ENCODE measurements around the gene POLR3A. TPM values are rescaled to one million over a fixed set of nuclear protein-coding genes. Genes with fewer than 3 reads are reported as not detected.
A peak's percentile ranks its signal among the peaks of the same experiment; 100 is the strongest.

Gene POLR3A
- total RNA-seq, 1 donor from 2014 or later: 18.8 TPM

DNA sequence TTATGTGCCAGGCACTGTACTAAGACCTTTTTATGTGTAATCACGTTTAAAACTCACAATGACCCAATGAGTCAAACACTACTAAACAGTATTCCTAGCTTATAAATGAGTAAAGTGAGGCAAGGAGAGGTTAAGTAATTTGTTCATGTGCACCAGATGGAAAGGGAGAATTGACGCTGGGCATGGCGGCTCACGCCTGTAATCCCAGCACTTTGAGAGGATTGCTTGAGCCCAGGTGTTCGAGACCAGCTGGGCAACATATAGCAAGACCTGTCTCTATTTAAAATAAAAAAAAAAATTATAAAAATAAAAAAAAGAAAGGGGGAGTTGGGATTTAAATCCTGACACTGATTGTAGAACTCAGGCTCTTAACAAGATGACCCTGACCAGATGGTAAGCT, 56.0 kb downstream of the POLR3A start:
- Histone ChIP-seq H3K9me3 (ENCODE audit: control insufficient read depth in 3 of 3, low read length in 3 of 3) (no peaks in the 10 kb centered on the region), H3K27me3 (ENCODE audit: control insufficient read depth in 3 of 3, insufficient read depth in 3 of 3, low read length in 3 of 3) (no peaks in the 10 kb centered on the region), H3K4me1 (ENCODE audit: control insufficient read depth in 3 of 3, insufficient read depth in 3 of 3, low read length in 3 of 3) (peaks cover 32 to 49% (median 41%) of the 10 kb centered on the region in 3 donors), H3K36me3 (ENCODE audit: control insufficient read depth in 3 of 3, insufficient read depth in 3 of 3, low read length in 3 of 3) (peaks cover 5 to 20% (median 14%) of the 10 kb centered on the region in 3 donors), H3K27ac (ENCODE audit: low read depth, low read length) (no peak overlapping the region), H3K9ac (ENCODE audit: low read depth in 1 of 3, low read length in 3 of 3) (no peak overlapping the region), H3K4me3 (ENCODE audit: low read length in 3 of 3) (no peak overlapping the region)

DNA sequence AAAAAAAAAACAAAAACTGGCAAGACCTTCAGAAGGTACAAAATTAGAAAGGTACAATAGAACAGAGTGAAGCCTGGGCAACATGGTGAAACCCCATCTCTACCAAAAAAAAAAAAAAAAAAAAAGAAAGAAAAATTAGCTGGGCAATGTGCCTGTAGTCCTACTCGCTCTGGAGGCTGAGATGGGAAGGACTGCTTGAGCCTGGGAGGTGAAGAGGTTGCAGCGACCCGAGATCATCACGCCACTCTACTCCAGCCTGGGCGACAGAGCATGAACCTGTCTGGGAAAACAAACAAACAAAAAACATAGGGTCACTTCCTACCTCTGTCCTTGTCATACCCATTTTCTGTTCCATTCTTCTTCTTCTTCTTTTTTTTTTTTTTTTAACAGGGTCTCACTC, 57.2 kb downstream of the POLR3A start:
- H3K9me3 ChIP-seq (ENCODE audit: control insufficient read depth in 3 of 3, low read length in 3 of 3): no peaks in the 10 kb centered on the region
- H3K9ac ChIP-seq (ENCODE audit: low read depth in 1 of 3, low read length in 3 of 3): no peak overlapping the region
- H3K27me3 ChIP-seq (ENCODE audit: control insufficient read depth in 3 of 3, insufficient read depth in 3 of 3, low read length in 3 of 3): no peaks in the 10 kb centered on the region
- peak overlapping the region; percentile 91 for H3K27ac ChIP-seq (ENCODE audit: low read depth, low read length)
- peaks cover 24 to 38% (median 31%) of the 10 kb centered on the region in 3 donors for H3K4me1 ChIP-seq (ENCODE audit: control insufficient read depth in 3 of 3, insufficient read depth in 3 of 3, low read length in 3 of 3)
- H3K36me3 ChIP-seq (ENCODE audit: control insufficient read depth in 3 of 3, insufficient read depth in 3 of 3, low read length in 3 of 3): peaks cover 3 to 10% (median 4%) of the 10 kb centered on the region in 3 donors
- no peak overlapping the region for H3K4me3 ChIP-seq (ENCODE audit: low read length in 3 of 3)

DNA sequence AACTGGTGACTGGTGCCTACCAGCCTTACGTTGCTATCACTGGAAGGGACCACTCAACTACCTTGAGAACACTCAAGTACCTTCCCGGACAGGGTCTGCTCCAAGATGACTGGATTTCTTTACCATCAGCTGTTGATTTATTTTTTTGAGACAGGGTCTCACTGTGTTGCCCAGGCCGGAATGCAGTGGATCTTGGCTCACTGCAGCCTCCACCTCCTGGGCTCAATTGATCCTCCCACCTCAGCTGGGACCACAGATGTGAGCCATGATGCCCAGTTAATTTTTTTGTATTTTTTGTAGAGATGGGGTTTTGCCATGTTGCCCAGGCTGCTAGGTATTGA, 57.5 kb downstream of the POLR3A start:
- peaks cover 23 to 35% (median 31%) of the 10 kb centered on the region in 3 donors for H3K4me1 ChIP-seq (ENCODE audit: control insufficient read depth in 3 of 3, insufficient read depth in 3 of 3, low read length in 3 of 3)
- H3K4me3 ChIP-seq (ENCODE audit: low read length in 3 of 3): peak overlapping the region; percentile 23 to 57 (median 45)
- H3K9ac ChIP-seq (ENCODE audit: low read depth in 1 of 3, low read length in 3 of 3): peak overlapping the region in 1 of 3 donors; percentile 28
- H3K36me3 ChIP-seq (ENCODE audit: control insufficient read depth in 3 of 3, insufficient read depth in 3 of 3, low read length in 3 of 3): peaks cover 0 to 6% (median under 1%) of the 10 kb centered on the region in 3 donors
- peak overlapping the region; percentile 91 for H3K27ac ChIP-seq (ENCODE audit: low read depth, low read length)
- no peaks in the 10 kb centered on the region for H3K9me3 ChIP-seq (ENCODE audit: control insufficient read depth in 3 of 3, low read length in 3 of 3)
- no peaks in the 10 kb centered on the region for H3K27me3 ChIP-seq (ENCODE audit: control insufficient read depth in 3 of 3, insufficient read depth in 3 of 3, low read length in 3 of 3)

DNA sequence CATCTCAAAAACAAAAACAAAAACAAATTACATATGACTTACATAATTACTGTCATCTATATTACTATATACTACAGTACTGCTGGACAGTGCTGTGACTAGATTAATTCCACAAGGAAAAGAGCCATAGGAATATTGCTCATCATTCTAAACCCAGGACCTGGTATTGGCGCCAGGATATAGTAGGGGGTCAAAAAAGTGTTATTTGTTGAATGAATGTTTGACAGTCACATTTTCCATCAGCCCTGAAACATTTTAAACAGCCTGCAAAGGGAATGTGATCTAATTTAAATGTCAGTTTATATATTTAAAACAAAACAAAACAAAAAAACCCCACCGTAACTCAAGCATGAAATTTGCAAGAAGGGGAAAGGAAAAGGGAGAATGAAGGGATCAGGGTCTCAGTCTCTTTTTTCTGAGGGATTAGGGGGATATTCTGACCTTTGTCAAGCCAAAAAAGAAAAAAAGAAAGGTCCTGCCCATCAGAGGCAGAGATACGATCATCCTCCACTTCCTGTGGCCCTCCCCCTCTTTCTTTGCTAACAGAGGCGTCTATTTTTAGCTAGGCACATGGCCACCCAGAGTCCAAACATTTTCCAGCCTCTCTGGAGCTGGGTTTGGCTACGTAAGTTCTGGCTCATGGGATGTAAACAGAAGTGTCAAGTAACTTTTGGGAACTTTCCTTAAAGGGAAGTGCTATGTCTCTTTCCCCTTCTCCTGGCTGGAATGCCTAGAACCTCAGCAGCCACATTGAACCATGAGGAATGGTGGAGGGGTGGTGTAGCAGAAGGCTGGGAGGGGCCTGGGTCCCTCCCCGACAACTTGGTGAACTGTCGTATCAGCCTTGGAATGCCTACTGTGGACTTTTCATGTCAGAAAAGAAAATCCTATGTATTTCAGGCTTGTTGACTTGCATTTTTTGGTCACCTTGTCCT, 58.2 kb downstream of the POLR3A start:
- peak overlapping the region; percentile 91 for H3K27ac ChIP-seq (ENCODE audit: low read depth, low read length)
- H3K9me3 ChIP-seq (ENCODE audit: control insufficient read depth in 3 of 3, low read length in 3 of 3): no peaks in the 10 kb centered on the region
- H3K36me3 ChIP-seq (ENCODE audit: control insufficient read depth in 3 of 3, insufficient read depth in 3 of 3, low read length in 3 of 3): peaks cover 0 to 3% (median 0%) of the 10 kb centered on the region in 3 donors
- peaks cover 23 to 35% (median 31%) of the 10 kb centered on the region in 3 donors for H3K4me1 ChIP-seq (ENCODE audit: control insufficient read depth in 3 of 3, insufficient read depth in 3 of 3, low read length in 3 of 3)
- peak overlapping the region; percentile 0 to 57 (median 25) for H3K9ac ChIP-seq (ENCODE audit: low read depth in 1 of 3, low read length in 3 of 3)
- H3K27me3 ChIP-seq (ENCODE audit: control insufficient read depth in 3 of 3, insufficient read depth in 3 of 3, low read length in 3 of 3): no peaks in the 10 kb centered on the region
- H3K4me3 ChIP-seq (ENCODE audit: low read length in 3 of 3): peak overlapping the region; percentile 23 to 57 (median 45)

DNA sequence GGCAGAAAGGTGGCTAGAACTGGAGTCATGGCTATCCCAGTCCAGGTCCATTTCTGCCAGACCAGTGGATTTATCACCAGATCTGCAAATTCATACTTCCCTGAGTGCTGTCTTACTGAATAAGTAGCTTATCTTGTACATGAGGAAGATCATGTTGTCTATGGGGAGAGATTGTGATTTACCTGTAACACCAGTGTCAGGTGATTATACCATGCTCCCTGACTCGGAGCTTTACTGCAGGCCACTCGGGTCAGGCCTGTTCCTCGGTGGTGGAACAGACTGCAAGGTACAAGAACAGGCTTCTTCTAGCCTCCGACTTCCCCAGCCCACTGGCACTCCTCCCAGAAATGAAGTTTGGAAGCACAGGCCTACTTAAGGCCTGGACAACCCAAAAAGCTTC, 60.2 kb downstream of the POLR3A start:
- H3K9me3 ChIP-seq (ENCODE audit: control insufficient read depth in 3 of 3, low read length in 3 of 3): no peaks in the 10 kb centered on the region
- no peaks in the 10 kb centered on the region for H3K36me3 ChIP-seq (ENCODE audit: control insufficient read depth in 3 of 3, insufficient read depth in 3 of 3, low read length in 3 of 3)
- peaks cover 17 to 22% (median 21%) of the 10 kb centered on the region in 3 donors for H3K4me1 ChIP-seq (ENCODE audit: control insufficient read depth in 3 of 3, insufficient read depth in 3 of 3, low read length in 3 of 3)
- H3K4me3 ChIP-seq (ENCODE audit: low read length in 3 of 3): no peak overlapping the region
- H3K27ac ChIP-seq (ENCODE audit: low read depth, low read length): no peak overlapping the region
- H3K27me3 ChIP-seq (ENCODE audit: control insufficient read depth in 3 of 3, insufficient read depth in 3 of 3, low read length in 3 of 3): no peaks in the 10 kb centered on the region
- H3K9ac ChIP-seq (ENCODE audit: low read depth in 1 of 3, low read length in 3 of 3): no peak overlapping the region

DNA sequence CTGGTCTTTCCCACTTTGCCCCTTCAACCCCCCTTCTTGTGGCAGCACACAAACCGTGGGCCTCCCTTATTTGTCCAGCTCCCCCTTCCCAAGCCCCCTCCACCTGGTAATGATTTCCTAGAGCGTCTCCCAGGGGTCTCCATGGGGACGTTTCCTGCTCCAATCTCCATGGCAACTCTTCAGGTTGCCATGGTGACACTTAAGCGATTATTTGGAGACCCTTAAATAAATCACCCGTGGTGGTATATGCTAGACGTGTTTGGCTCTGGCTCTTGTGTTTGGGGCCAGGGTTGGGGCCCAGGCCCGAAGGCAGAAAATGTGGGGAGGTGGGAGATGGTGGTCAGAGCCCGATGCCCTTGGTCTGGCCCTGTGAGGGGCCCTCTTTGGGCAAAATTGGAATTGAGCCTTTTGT, 61.7 kb downstream of the POLR3A start:
- Histone ChIP-seq H3K4me1 (ENCODE audit: control insufficient read depth in 3 of 3, insufficient read depth in 3 of 3, low read length in 3 of 3) (peaks cover 14 to 18% (median 17%) of the 10 kb centered on the region in 3 donors), H3K9me3 (ENCODE audit: control insufficient read depth in 3 of 3, low read length in 3 of 3) (no peaks in the 10 kb centered on the region), H3K36me3 (ENCODE audit: control insufficient read depth in 3 of 3, insufficient read depth in 3 of 3, low read length in 3 of 3) (no peaks in the 10 kb centered on the region), H3K27me3 (ENCODE audit: control insufficient read depth in 3 of 3, insufficient read depth in 3 of 3, low read length in 3 of 3) (no peaks in the 10 kb centered on the region), H3K27ac (ENCODE audit: low read depth, low read length) (no peak overlapping the region), H3K9ac (ENCODE audit: low read depth in 1 of 3, low read length in 3 of 3) (no peak overlapping the region), H3K4me3 (ENCODE audit: low read length in 3 of 3) (no peak overlapping the region)

DNA sequence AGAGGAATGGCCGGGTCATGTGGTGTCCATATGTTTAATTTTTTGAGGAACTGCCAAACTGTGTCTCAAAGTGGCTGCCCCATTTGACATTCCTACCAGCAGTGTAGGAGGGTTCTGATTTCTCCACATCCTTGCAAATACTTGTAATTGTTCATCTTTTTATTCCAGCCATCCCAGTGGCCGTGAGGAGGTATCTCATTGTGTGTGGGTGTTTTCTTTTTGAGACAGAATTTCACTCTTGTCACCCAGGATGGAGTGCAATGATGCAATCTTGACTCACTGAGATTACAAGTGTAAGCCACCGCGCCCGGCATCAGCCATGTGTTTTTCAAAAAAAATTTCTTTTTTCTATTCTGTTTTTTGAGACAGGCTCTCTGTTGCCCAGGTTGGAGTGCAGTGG, 64.0 kb downstream of the POLR3A start:
- Histone ChIP-seq H3K36me3 (ENCODE audit: control insufficient read depth in 3 of 3, insufficient read depth in 3 of 3, low read length in 3 of 3) (no peaks in the 10 kb centered on the region), H3K27me3 (ENCODE audit: control insufficient read depth in 3 of 3, insufficient read depth in 3 of 3, low read length in 3 of 3) (no peaks in the 10 kb centered on the region), H3K9ac (ENCODE audit: low read depth in 1 of 3, low read length in 3 of 3) (no peak overlapping the region), H3K27ac (ENCODE audit: low read depth, low read length) (no peak overlapping the region), H3K4me3 (ENCODE audit: low read length in 3 of 3) (no peak overlapping the region), H3K4me1 (ENCODE audit: control insufficient read depth in 3 of 3, insufficient read depth in 3 of 3, low read length in 3 of 3) (peaks cover 0 to 3% (median 0%) of the 10 kb centered on the region in 3 donors), H3K9me3 (ENCODE audit: control insufficient read depth in 3 of 3, low read length in 3 of 3) (no peaks in the 10 kb centered on the region)

DNA sequence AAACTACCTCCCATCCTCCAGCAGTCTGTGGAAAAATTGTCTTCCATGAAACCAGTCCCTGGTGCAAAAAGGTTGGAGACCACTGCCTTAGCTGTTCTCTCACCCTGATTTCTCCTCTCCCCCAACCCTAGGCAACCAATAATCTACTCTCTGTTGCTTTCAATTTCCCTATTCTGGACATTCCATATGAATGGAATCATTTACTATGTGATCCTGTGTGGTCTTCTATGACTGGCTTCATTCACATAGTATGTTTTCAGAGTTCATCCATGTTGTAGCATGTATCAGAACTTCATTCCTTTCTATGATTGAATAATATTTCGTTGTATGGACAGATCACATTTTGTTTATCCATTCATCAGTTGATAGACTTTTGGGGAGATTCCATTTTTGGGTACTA, 64.5 kb downstream of the POLR3A start:
- no peaks in the 10 kb centered on the region for H3K36me3 ChIP-seq (ENCODE audit: control insufficient read depth in 3 of 3, insufficient read depth in 3 of 3, low read length in 3 of 3)
- no peak overlapping the region for H3K9ac ChIP-seq (ENCODE audit: low read depth in 1 of 3, low read length in 3 of 3)
- no peaks in the 10 kb centered on the region for H3K9me3 ChIP-seq (ENCODE audit: control insufficient read depth in 3 of 3, low read length in 3 of 3)
- H3K27ac ChIP-seq (ENCODE audit: low read depth, low read length): no peak overlapping the region
- no peak overlapping the region for H3K4me3 ChIP-seq (ENCODE audit: low read length in 3 of 3)
- peaks cover 0 to 3% (median 0%) of the 10 kb centered on the region in 3 donors for H3K4me1 ChIP-seq (ENCODE audit: control insufficient read depth in 3 of 3, insufficient read depth in 3 of 3, low read length in 3 of 3)
- no peaks in the 10 kb centered on the region for H3K27me3 ChIP-seq (ENCODE audit: control insufficient read depth in 3 of 3, insufficient read depth in 3 of 3, low read length in 3 of 3)

DNA sequence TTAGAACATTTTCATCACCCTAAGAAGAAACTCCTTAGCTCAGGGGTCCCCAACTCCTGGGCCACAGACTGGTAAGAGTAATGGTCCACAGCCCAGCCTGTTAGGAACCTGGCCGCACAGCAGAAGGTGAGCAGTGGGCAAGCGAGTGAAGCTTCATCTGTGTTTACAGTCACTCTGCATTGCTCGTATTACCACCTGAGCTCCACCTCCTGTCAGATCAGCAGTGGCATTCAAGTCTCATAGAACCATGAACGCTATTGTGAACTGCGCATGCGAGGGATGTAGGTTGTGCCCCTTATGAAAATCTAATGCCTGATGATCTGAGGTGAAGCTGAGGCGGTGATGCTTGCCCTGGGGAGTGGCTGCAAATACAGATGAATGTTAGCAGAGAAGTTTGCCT, 65.4 kb downstream of the POLR3A start:
- H3K4me3 ChIP-seq (ENCODE audit: low read length in 3 of 3): no peak overlapping the region
- H3K27ac ChIP-seq (ENCODE audit: low read depth, low read length): no peak overlapping the region
- H3K9ac ChIP-seq (ENCODE audit: low read depth in 1 of 3, low read length in 3 of 3): no peak overlapping the region
- no peaks in the 10 kb centered on the region for H3K9me3 ChIP-seq (ENCODE audit: control insufficient read depth in 3 of 3, low read length in 3 of 3)
- H3K36me3 ChIP-seq (ENCODE audit: control insufficient read depth in 3 of 3, insufficient read depth in 3 of 3, low read length in 3 of 3): no peaks in the 10 kb centered on the region
- H3K4me1 ChIP-seq (ENCODE audit: control insufficient read depth in 3 of 3, insufficient read depth in 3 of 3, low read length in 3 of 3): peaks cover 0 to under 1% (median 0%) of the 10 kb centered on the region in 3 donors
- no peaks in the 10 kb centered on the region for H3K27me3 ChIP-seq (ENCODE audit: control insufficient read depth in 3 of 3, insufficient read depth in 3 of 3, low read length in 3 of 3)

DNA sequence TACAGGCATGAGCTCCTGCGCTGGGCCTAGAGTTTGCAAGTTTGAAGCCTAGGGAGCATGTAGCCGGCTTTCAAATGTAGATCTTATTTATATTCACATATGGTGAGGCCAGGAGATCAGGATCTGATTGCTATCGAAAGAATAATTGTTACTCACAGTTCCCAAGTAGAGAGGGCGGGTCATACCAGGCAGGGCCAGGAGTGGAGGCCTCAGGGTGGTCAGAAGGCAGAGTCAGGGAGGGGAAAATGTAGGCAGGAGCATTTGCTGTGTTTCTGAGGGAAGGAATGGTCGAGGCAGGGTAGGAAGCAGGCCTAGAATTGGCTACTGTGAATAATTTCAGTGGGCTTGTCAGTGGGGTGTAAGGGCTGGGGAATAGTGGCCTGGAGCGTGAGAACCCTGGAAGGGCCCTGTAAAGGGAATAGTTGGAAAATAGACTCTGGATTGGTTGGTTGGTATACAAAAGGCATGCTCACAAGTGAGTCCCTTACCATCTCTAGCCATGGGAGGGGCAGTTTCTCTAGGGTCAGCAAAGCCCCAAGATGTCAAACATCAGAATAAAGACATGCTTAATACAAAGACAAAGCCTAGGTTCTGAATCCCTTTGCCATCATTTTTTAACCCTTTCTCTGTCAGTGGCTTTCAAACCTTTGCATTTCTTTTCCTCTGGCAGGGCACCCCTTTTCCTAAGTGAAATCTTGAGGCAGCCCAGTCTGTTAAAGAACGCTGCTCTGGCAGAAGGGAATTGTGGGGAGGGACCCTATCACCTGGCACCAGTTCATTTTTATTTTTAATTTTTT, 66.8 kb downstream of the POLR3A start:
- Histone ChIP-seq H3K4me1 (ENCODE audit: control insufficient read depth in 3 of 3, insufficient read depth in 3 of 3, low read length in 3 of 3) (no peaks in the 10 kb centered on the region), H3K4me3 (ENCODE audit: low read length in 3 of 3) (no peak overlapping the region), H3K27me3 (ENCODE audit: control insufficient read depth in 3 of 3, insufficient read depth in 3 of 3, low read length in 3 of 3) (no peaks in the 10 kb centered on the region), H3K9me3 (ENCODE audit: control insufficient read depth in 3 of 3, low read length in 3 of 3) (no peaks in the 10 kb centered on the region), H3K27ac (ENCODE audit: low read depth, low read length) (no peak overlapping the region), H3K36me3 (ENCODE audit: control insufficient read depth in 3 of 3, insufficient read depth in 3 of 3, low read length in 3 of 3) (no peaks in the 10 kb centered on the region), H3K9ac (ENCODE audit: low read depth in 1 of 3, low read length in 3 of 3) (no peak overlapping the region)

Measured in skeletal muscle tissue (tissue), 4 donors.